ENCODE measurements around the gene DPEP2.

DNA sequence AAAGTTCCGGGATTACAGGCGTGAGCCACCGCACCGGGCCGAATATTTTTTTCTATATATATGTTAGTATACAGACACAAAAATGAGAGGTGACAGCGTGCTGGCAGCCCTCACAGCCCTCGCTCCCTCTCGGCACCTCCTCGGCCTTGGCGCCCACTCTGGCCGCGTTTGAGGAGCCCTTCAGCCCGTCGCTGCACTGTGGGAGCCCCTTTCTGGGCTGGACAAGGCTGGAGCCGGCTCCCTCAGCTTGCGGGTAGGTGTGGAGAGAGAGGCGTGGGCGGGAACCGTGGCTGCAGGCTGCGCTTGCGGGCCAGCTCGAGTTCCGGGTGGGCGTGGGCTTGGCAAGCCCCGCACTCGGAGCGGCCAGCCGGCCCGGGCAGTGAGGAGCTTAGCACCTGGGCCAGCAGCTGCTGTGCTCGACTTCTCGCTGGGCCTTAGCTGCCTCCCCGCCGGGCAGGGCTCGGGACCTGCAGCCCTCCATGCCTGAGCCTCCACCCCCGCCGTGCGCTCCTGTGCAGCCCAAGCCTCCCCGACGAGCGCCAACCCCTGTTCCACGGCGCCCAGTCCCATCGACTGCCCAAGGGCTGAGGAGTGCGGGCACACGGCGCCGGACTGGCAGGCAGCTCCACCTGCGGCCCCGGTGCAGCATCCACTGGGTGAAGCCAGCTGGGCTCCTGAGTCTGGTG is 17.1 kb downstream of the DPEP2 start:
- TF ChIP-seq, protein P1, sequence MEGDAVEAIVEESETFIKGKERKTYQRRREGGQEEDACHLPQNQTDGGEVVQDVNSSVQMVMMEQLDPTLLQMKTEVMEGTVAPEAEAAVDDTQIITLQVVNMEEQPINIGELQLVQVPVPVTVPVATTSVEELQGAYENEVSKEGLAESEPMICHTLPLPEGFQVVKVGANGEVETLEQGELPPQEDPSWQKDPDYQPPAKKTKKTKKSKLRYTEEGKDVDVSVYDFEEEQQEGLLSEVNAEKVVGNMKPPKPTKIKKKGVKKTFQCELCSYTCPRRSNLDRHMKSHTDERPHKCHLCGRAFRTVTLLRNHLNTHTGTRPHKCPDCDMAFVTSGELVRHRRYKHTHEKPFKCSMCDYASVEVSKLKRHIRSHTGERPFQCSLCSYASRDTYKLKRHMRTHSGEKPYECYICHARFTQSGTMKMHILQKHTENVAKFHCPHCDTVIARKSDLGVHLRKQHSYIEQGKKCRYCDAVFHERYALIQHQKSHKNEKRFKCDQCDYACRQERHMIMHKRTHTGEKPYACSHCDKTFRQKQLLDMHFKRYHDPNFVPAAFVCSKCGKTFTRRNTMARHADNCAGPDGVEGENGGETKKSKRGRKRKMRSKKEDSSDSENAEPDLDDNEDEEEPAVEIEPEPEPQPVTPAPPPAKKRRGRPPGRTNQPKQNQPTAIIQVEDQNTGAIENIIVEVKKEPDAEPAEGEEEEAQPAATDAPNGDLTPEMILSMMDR (IDR thresholded peaks at IDR 0.05): no peak
- TF ChIP-seq POLR2AphosphoS5 (IDR thresholded peaks at IDR 0.05) (no peak), POLR2A (IDR thresholded peaks at IDR 0.05) (no peak), EP300 (IDR thresholded peaks at IDR 0.05) (no peak)

Measured in stomach (tissue), 4 donors.